ENCODE data around the gene WDR77.

DNA sequence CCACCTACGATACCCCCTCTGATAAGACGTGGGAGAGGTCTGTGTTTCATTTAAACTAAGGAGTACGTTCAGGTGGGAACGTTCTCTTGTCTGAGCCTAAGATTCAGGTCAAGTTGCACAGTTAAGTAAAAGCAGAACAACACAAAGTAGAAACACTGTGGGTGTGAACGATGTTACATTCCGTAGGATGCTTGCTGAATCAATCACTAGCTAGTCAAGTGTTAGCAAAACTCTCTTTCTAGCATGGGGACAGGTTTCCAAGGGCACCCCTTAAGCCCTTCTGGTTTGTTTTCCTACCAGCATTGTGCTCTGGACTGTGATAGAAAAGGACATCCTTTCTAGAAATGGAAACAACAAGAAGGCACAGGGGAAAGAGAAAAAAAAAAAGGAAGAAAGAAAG, 38.1 kb upstream of the WDR77 start:
- TF ChIP-seq POLR2A (IDR thresholded peaks at IDR 0.05; ENCODE audit: low read depth, low read length) (no peak), POLR2AphosphoS5 (IDR thresholded peaks at IDR 0.05; ENCODE audit: low read depth, low read length) (no peak), TAF1 (IDR thresholded peaks at IDR 0.05; ENCODE audit: low read depth, low read length) (no peak)

Measured in GM12891 (cell line).